ENCODE results near the gene VSIG10L2. TPM values are rescaled to one million over a fixed set of nuclear protein-coding genes. Genes with fewer than 3 reads are reported as not detected.
"Not testable (repeated sequence)": the region's sequence is repeated elsewhere in the genome, so short reads cannot be mapped to it uniquely, and the experiment has no call there.

Gene VSIG10L2
- total RNA-seq, 2 experiments from 2014 or later = not detected

DNA sequence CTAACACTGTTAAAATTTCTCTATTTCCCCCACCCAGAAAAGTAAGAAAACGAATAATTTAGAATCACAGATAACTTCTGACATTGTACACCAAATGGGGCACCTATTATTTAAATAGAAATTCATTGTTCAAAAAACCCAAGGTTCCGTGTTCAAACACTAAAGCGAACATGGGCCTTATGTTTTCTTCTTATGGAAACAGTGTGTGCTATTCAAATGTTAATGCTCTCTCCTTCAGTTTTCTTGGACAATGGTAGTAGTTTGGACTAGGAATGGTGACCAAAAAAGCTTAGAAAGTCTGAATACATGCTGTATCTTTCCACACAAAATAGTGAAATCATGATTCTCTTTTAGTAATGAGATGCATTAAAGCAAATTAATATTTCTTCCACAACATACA is 33.7 kb downstream of the VSIG10L2 start:
- H3K4me3 Mint-ChIP-seq = no peak overlapping the region
- POLR2A ChIA-PET = no interaction called here

DNA sequence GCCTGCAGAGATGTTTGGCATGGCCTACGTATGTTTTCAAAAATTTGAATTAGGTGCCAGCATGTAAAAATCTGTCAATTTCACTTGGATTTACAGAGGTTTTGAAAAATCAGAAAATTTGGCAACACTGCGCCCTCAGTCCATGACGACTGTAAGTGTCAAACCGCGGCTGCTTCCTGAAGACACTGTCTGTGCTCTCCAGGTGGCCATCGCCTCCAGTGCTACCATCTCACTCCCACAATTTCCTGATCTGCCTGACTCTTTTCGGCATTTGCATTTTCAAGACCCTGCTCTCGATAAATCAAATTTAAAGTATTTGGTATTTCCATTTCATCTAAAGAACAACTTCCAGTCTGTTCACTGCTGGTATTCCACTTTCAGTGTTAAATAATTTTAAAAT is 34.6 kb downstream of the VSIG10L2 start:
- DNase-seq = no peak

More for the DNA sequence above, 33.7 kb downstream of the VSIG10L2 start:
- Mint-ChIP-seq H3K9me3 (ENCODE audit: insufficient read depth) (no peaks in the 10 kb centered on the region), H3K27ac (no peak overlapping the region), H3K36me3 (ENCODE audit: low read depth) (no peaks in the 10 kb centered on the region), H3K4me1 (ENCODE audit: low read depth) (no peaks in the 10 kb centered on the region), H3K27me3 (ENCODE audit: low read depth) (peaks cover 3% of the 10 kb centered on the region)
- ATAC-seq (no peak), DNase-seq (no peak)
- CTCF ChIA-PET = no interaction called here

DNA sequence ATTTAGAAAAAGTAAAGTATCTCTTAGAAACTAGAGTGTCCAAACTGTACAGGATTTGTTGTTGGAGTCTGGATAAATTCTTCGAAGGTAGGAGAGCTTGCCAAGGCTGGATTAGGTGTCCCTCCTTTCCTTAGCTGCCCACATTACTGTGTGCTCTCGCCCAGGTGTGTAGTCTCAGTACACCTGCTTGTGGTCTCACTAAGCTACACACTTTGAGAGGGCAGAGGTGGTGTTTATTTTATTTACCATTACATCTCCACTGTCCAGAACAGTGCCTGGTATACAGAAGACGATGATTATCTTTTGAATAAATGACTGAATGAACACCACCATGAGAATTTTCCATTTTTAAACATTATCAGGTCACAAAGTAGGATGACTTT is 36.5 kb downstream of the VSIG10L2 start:
- ChIA-PET CTCF (no interaction called here), POLR2A (no interaction called here)
- DNase-seq (no peak), ATAC-seq (no peak)
- Mint-ChIP-seq H3K4me3 (no peak overlapping the region), H3K27ac (no peak overlapping the region), H3K9me3 (ENCODE audit: insufficient read depth) (no peaks in the 10 kb centered on the region), H3K36me3 (ENCODE audit: low read depth) (no peaks in the 10 kb centered on the region), H3K4me1 (ENCODE audit: low read depth) (no peaks in the 10 kb centered on the region), H3K27me3 (ENCODE audit: low read depth) (no peaks in the 10 kb centered on the region)

More for the DNA sequence above, 34.6 kb downstream of the VSIG10L2 start:
- Mint-ChIP-seq H3K27ac (no peak overlapping the region), H3K36me3 (ENCODE audit: low read depth) (no peaks in the 10 kb centered on the region), H3K27me3 (ENCODE audit: low read depth) (no peaks in the 10 kb centered on the region), H3K9me3 (ENCODE audit: insufficient read depth) (no peaks in the 10 kb centered on the region), H3K4me3 (no peak overlapping the region), H3K4me1 (ENCODE audit: low read depth) (no peaks in the 10 kb centered on the region)
- ChIA-PET POLR2A (no interaction called here), CTCF (no interaction called here)
- no peak for ATAC-seq

DNA sequence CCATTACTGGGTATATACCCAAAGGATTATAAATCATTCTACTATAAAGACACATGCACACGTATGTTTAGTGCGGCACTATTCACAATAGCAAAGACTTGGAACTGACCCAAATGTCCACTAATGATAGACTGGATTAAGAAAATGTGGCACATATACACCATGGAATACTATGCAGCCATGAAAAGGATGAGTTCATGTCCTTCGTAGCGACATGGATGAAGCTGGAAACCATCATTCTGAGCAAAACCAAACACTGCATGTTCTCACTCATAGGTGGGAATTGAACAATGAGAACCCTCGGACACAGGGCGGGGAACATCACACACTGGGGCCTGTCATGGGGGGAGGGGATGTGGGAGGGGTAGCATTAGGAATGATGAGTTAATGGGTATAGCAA is 40.1 kb downstream of the VSIG10L2 start:
- H3K9me3 Mint-ChIP-seq (ENCODE audit: insufficient read depth); ATAC-seq; H3K27ac Mint-ChIP-seq; H3K4me1 Mint-ChIP-seq (ENCODE audit: low read depth); H3K4me3 Mint-ChIP-seq; H3K36me3 Mint-ChIP-seq (ENCODE audit: low read depth); DNase-seq; CTCF ChIA-PET; H3K27me3 Mint-ChIP-seq (ENCODE audit: low read depth); POLR2A ChIA-PET: not testable (repeated sequence)

DNA sequence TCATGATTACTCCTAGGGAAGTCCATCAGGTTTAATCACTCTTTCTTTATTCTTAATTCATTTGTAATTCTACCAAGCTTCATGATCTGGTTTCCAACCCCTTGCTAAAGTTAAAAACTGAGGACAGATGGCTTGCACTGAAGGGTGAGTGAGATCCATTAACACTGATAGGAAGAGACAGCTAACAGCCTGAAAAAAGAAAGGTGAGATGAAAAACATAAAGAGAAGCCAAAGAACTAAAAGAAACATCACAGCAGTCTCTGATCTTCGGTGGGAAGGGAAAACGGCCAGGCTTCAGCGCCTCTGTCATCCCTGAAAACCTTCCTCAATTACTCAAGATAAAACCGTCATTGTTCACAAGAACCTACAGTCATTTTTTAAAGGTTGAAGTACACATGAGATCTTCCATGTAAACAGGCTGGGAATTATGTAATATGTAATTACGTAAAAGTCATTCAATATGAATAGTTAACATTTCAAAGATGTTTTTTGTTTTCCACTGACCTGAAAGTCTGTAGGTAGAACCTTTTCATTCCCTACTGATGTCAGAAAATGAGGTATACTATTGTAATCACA is 41.3 kb downstream of the VSIG10L2 start:
- POLR2A ChIA-PET = interaction anchor here (0.7 kb wide), 1 partner anchor 222 kb away, joined by 4 read pairs; no protein-coding TSS in a partner anchor
- CTCF ChIA-PET = interaction anchor here (1.7 kb wide), 1 partner anchor 207 kb away, joined by 3 read pairs; no protein-coding TSS in a partner anchor

DNA sequence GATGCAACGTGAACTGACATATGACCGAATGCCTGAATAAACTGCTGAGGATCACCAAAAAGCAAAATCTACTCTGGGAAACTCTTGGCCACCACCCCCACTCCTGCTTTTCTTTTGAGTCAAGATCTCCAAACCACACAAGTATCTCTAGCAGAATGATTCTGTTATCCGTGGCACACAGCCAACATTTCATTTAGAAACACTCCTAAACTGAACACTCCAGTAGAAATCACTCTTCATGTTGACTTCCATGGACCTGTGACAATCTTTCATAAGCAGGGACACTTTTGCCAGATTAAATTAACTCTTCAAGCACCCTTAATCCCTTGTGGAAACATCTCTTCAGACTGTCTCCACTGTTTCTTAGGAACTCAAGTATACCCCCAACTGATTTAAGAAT is 44.4 kb downstream of the VSIG10L2 start:
- ATAC-seq (no peak), DNase-seq (no peak)
- H3K9me3 Mint-ChIP-seq (ENCODE audit: insufficient read depth) = no peaks in the 10 kb centered on the region
- no peaks in the 10 kb centered on the region for H3K36me3 Mint-ChIP-seq (ENCODE audit: low read depth)
- no peaks in the 10 kb centered on the region for H3K4me1 Mint-ChIP-seq (ENCODE audit: low read depth)
- ChIA-PET POLR2A (no interaction called here), CTCF (no interaction called here)
- H3K27ac Mint-ChIP-seq = no peak overlapping the region
- no peaks in the 10 kb centered on the region for H3K27me3 Mint-ChIP-seq (ENCODE audit: low read depth)
- no peak overlapping the region for H3K4me3 Mint-ChIP-seq

More for the DNA sequence above, 41.3 kb downstream of the VSIG10L2 start:
- DNase-seq = no peak
- ATAC-seq = no peak
- no peak overlapping the region for H3K27ac Mint-ChIP-seq
- no peaks in the 10 kb centered on the region for H3K27me3 Mint-ChIP-seq (ENCODE audit: low read depth)
- H3K4me1 Mint-ChIP-seq (ENCODE audit: low read depth) = no peaks in the 10 kb centered on the region
- H3K9me3 Mint-ChIP-seq (ENCODE audit: insufficient read depth) = no peaks in the 10 kb centered on the region
- no peaks in the 10 kb centered on the region for H3K36me3 Mint-ChIP-seq (ENCODE audit: low read depth)
- H3K4me3 Mint-ChIP-seq = no peak overlapping the region

DNA sequence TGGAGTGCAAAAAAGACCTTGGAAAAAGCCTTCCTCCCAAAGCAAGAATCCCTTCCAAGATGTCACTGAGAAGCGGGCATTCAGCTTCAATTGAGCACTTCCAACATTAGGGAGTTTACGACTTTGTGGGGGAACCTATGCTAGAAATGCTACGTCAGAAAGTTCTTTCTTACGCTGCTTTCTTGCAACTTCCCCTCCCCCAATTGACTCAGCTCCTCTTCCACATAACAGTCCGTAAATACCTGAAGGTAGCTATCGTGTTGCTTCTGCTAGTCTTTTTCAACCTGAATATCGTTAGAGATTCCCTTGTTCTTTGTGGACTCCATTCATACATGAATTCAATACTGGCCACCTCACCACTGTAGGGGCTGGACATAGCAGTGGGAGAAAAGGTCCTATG is 47.0 kb downstream of the VSIG10L2 start:
- no peak overlapping the region for H3K27ac Mint-ChIP-seq
- DNase-seq (no peak), ATAC-seq (no peak)
- no peaks in the 10 kb centered on the region for H3K27me3 Mint-ChIP-seq (ENCODE audit: low read depth)
- CTCF ChIA-PET = no interaction called here
- no peak overlapping the region for H3K4me3 Mint-ChIP-seq
- POLR2A ChIA-PET = no interaction called here
- H3K36me3 Mint-ChIP-seq (ENCODE audit: low read depth) = no peaks in the 10 kb centered on the region
- H3K9me3 Mint-ChIP-seq (ENCODE audit: insufficient read depth) = no peaks in the 10 kb centered on the region
- H3K4me1 Mint-ChIP-seq (ENCODE audit: low read depth) = no peaks in the 10 kb centered on the region

DNA sequence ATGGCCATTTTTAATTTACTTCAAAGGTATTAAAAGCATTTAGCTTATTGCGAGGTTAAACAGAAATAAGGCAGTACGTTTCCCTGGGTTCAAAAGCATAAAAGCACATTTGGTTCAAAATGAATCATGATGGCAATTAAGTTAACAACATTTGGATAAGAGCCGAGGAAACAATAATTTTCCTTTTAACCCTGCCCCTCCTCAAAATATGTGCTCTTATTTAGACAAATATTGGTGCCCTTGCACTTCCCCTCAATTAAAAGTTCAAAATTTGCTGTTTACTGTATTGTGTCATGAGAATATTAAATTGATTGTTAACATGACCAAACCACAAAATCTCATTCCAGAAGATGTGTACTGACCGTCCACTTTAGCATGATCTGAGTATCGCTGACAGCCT is 48.7 kb downstream of the VSIG10L2 start:
- Mint-ChIP-seq H3K27ac (no peak overlapping the region), H3K36me3 (ENCODE audit: low read depth) (no peaks in the 10 kb centered on the region), H3K4me1 (ENCODE audit: low read depth) (no peaks in the 10 kb centered on the region), H3K4me3 (no peak overlapping the region), H3K27me3 (ENCODE audit: low read depth) (no peaks in the 10 kb centered on the region), H3K9me3 (ENCODE audit: insufficient read depth) (no peaks in the 10 kb centered on the region)
- DNase-seq (no peak), ATAC-seq (no peak)
- CTCF ChIA-PET = no interaction called here
- POLR2A ChIA-PET = no interaction called here

DNA sequence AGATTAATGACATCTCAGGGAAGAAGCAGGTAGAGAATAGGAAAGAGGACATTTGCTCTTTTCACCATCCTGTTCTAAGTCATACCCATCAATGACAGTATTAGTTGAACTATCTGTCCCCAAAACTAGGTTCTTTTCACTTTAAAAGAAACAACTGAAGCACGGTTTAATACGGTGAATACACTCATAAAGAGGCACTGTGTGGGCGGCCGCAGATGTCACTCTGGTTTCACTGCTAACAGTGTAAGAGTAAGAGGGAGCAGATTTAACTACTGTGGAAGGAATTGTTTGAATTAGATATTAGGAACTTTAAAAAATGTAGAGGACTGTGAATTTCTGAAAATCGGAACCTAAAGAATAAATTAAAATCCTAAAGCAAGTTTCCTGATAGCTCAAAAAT is 49.5 kb downstream of the VSIG10L2 start:
- H3K27ac Mint-ChIP-seq = no peak overlapping the region
- H3K4me3 Mint-ChIP-seq = no peak overlapping the region
- H3K27me3 Mint-ChIP-seq (ENCODE audit: low read depth) = no peaks in the 10 kb centered on the region
- no peaks in the 10 kb centered on the region for H3K4me1 Mint-ChIP-seq (ENCODE audit: low read depth)
- ATAC-seq (no peak), DNase-seq (no peak)
- H3K36me3 Mint-ChIP-seq (ENCODE audit: low read depth) = no peaks in the 10 kb centered on the region
- CTCF ChIA-PET = no interaction called here
- POLR2A ChIA-PET = no interaction called here
- no peaks in the 10 kb centered on the region for H3K9me3 Mint-ChIP-seq (ENCODE audit: insufficient read depth)

DNA sequence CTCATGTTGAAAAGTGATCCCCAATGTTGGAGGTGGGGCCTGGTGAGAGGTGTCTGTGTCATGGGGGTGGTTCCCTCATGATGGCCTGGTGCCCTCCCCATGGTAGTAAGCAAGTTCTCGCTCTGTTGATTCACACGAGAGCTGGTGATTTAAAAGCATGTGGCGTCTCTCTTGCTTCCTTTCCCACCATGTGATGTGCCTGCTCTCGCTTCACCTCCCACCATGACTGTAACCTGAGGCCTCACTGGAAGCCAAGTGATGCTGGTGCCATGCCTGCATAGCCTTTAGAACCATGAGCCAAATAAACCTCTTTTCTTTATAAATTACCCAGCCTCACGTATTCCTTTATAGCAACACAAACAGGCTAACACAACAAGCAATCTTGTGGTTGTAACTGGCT is 52.4 kb downstream of the VSIG10L2 start:
- no peak overlapping the region for H3K4me3 Mint-ChIP-seq
- H3K36me3 Mint-ChIP-seq (ENCODE audit: low read depth) = no peaks in the 10 kb centered on the region
- CTCF ChIA-PET = no interaction called here
- no peak for DNase-seq
- no peaks in the 10 kb centered on the region for H3K27me3 Mint-ChIP-seq (ENCODE audit: low read depth)
- H3K9me3 Mint-ChIP-seq (ENCODE audit: insufficient read depth) = no peaks in the 10 kb centered on the region
- POLR2A ChIA-PET = no interaction called here
- no peak overlapping the region for H3K27ac Mint-ChIP-seq
- no peak for ATAC-seq
- H3K4me1 Mint-ChIP-seq (ENCODE audit: low read depth) = no peaks in the 10 kb centered on the region

DNA sequence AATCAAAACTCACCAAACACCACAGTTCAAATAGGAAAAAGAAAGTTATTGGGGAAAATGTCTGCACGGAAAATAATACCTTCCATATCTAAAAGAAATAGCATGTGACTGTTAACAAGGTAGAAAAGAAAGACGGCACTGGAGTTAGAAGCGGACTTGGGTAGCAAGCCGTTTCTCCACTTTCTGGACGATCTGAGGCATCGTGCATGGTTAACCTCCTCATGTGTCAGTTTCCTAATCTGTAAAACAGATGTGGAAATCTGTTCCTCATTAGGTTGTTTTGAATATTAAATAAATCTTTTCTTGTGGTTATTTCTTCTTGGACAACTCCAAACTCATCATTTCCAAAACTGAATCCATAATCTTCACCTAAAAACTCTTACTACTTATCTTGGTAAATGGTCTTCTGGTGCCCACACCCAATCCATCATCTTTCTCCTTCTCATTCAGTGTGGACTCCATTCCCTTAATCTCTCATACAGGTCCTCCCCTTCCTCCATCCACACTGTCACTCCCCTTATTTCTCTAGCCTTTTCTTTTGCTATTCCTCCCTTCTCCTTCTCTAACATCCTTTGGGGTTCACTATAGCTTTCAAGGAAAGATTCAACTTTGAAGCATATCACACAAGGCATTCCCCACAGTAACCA is 53.5 kb downstream of the VSIG10L2 start:
- DNase-seq (no peak), ATAC-seq (no peak)
- H3K36me3 Mint-ChIP-seq (ENCODE audit: low read depth) = no peaks in the 10 kb centered on the region
- H3K4me3 Mint-ChIP-seq = no peak overlapping the region
- H3K27ac Mint-ChIP-seq = no peak overlapping the region
- H3K27me3 Mint-ChIP-seq (ENCODE audit: low read depth) = no peaks in the 10 kb centered on the region
- no peaks in the 10 kb centered on the region for H3K4me1 Mint-ChIP-seq (ENCODE audit: low read depth)
- no peaks in the 10 kb centered on the region for H3K9me3 Mint-ChIP-seq (ENCODE audit: insufficient read depth)
- POLR2A ChIA-PET = no interaction called here
- CTCF ChIA-PET = no interaction called here

DNA sequence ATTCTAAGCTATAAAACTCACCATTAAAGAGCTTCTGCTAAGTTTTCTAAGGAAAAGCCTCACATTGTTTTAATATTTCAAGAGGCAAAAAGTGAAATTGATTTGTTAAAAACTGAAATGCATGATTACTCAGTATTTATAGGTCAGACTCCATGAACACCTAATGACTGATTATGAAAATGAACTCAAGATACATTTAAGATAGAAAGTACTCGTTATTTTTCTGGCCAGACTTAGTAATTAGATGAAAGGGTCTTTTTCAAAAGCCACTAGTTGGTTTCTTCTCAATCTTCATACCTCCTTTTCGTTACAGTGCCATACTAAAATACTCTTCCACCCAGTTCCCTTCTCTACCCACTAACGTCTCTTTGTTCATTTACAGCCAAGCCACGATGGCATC is 56.3 kb downstream of the VSIG10L2 start:
- Mint-ChIP-seq H3K27me3 (ENCODE audit: low read depth) (no peaks in the 10 kb centered on the region), H3K27ac (no peak overlapping the region), H3K4me3 (no peak overlapping the region), H3K36me3 (ENCODE audit: low read depth) (no peaks in the 10 kb centered on the region), H3K9me3 (ENCODE audit: insufficient read depth) (no peaks in the 10 kb centered on the region), H3K4me1 (ENCODE audit: low read depth) (no peaks in the 10 kb centered on the region)
- ChIA-PET POLR2A (no interaction called here), CTCF (interaction anchor here (0.7 kb wide), 1 partner anchor 60 kb away, joined by 3 read pairs; no protein-coding TSS in a partner anchor)
- no peak for DNase-seq
- no peak for ATAC-seq

Measured in activated CD8-positive, alpha-beta T cell treated with anti-CD3 and anti-CD28 coated beads, Interleukin-2, amount 10 ng/mL, durations not matched to agents 7 days and 5 days (primary cell).